H1 (cell line): ENCODE data around the gene CAPN3.

Experiments used
- BACH1 ChIP-seq: IDR thresholded peaks from 2 replicates; pipeline ENCODE4 v1.6.1; 2012; ENCODE audit warnings: low read length, improper control_type of control experiment
- CBX5 ChIP-seq: fragments of 300-800, 300-1000 bp; sonication (generic); IDR thresholded peaks from 2 replicates; pipeline ENCODE4 v1.7.1; 2016; ENCODE audit warnings: antibody characterized with exemption, low read length, low read depth
- CTCF ChIP-seq, 3 experiments: IDR thresholded peaks; 1 replicate in 2 of 3; 2 replicates in 1 of 3; pipeline versions ENCODE4 v1.5.1 to v1.6.1; 2011; ENCODE audit warnings: low read length in 3 of 3, mild to moderate bottlenecking in 3 of 3, inconsistent platforms in 2 of 3, low read depth in 1 of 3, moderate library complexity in 1 of 3; ENCODE audit not compliant: insufficient read depth in 1 of 3; ENCODE audit errors: control extremely low read depth in 1 of 3
- FOSL1 ChIP-seq: IDR thresholded peaks from 2 replicates; pipeline ENCODE4 v1.6.1; 2011; ENCODE audit warnings: mild to moderate bottlenecking, low read depth, low read length, moderate library complexity; ENCODE audit not compliant: insufficient read depth
- POLR2A ChIP-seq, 2 experiments: IDR thresholded peaks; 1 replicate in 1 of 2; 2 replicates in 1 of 2; pipeline ENCODE4 v1.6.1; 2011; ENCODE audit warnings: low read depth in 2 of 2, low read length in 2 of 2, mild to moderate bottlenecking in 2 of 2; ENCODE audit errors: control extremely low read depth in 1 of 2
- POLR2AphosphoS5 ChIP-seq: IDR thresholded peaks from 2 replicates; pipeline ENCODE4 v1.6.1; 2011; ENCODE audit warnings: low read depth, low read length
- SIN3A ChIP-seq, 2 experiments: IDR thresholded peaks in 1 of 2; conservative IDR thresholded peaks in 1 of 2; 2 replicates each; pipeline ENCODE4 v1.6.1; 2011 to 2012; ENCODE audit warnings: low read length in 2 of 2, improper control_type of control experiment in 1 of 2, low read depth in 1 of 2, mild to moderate bottlenecking in 1 of 2
- SP4 ChIP-seq: IDR thresholded peaks from 2 replicates; pipeline ENCODE4 v1.6.1; 2012; ENCODE audit warnings: low read length, inconsistent platforms
- ZNF274 ChIP-seq: IDR thresholded peaks from 2 replicates; pipeline ENCODE4 v1.7.0; 2012; ENCODE audit warnings: low read length, borderline replicate concordance; ENCODE audit errors: extremely low read depth

GRCh38 chr15:42409011-42409410 lies 49.7 kb downstream of the CAPN3 start:
- no peak for TF ChIP-seq CTCF (IDR thresholded peaks at IDR 0.05; ENCODE audit: control extremely low read depth in 1 of 3, insufficient read depth in 1 of 3, low read depth in 1 of 3, low read length in 3 of 3)
- TF ChIP-seq POLR2A (IDR thresholded peaks at IDR 0.05; ENCODE audit: control extremely low read depth in 1 of 2, low read depth in 2 of 2, low read length in 2 of 2), result no peak
- TF ChIP-seq BACH1, result no peak
- no peak for TF ChIP-seq SP4
- no peak for TF ChIP-seq POLR2AphosphoS5
- no peak for TF ChIP-seq CBX5
- TF ChIP-seq ZNF274, result no peak
- no peak for TF ChIP-seq SIN3A (conservative IDR thresholded peaks at IDR 0.05 in 1 of 2, IDR thresholded peaks at IDR 0.05 in 1 of 2; ENCODE audit: low read depth in 1 of 2, low read length in 2 of 2)
- no peak for TF ChIP-seq FOSL1
